Measurements from ENCODE around the gene MAB21L4.

Gene MAB21L4

DNA sequence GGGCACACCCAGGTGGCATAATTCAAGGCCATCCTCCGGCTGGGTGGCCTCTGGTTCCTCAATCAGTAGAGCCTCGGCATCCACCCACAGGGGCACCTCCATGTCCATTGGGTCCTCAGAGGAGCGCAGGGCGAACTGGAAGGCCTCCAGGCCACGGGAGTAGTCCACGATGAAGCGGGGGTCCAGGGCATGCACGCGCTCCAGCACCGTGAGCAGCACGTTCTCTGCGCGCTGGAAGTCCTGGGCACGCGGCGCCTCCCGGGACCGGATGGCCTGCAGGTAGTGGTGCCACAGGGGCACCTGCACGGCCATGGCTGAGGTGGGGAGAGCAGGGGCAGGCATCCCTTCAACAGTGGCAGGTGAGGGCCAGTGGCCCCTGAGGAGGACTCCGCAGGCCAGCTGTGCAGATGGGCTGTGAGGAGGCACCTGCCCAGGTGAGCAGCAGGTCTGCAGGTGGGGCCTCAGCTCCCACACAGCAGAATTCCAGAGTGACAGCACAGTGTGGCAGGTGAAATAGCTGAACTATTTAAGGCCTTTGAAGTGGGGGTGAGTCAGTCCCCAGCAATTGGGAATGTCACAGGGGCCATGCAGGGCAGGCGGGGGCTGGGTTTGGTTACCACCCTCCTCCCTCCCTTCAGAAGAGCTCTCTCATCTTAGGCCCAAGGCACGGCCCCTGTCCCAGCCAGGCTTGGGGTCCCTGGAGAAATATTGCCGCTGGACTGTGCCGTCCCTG, at the start of gene MAB21L4:
MAB21L4 (minus strand) TSS at position 501 of the 733 bp plus-strand sequence; CDS start at position 342, 159 bp downstream.
- H3K4me1 ChIP-seq (ENCODE audit: control insufficient read depth, insufficient read depth, low read length), result peaks cover 19% of the 10 kb centered on the region
- no peak within 1 kb of the TSS for H3K9ac ChIP-seq (ENCODE audit: low read length)
- 0 out of 2 replicates have a peak, but pooled peaks cover 3% of the 10 kb centered on the region for H3K9me3 ChIP-seq (ENCODE audit: control insufficient read depth, insufficient read depth, low read depth, low read length)
- no peak within 1 kb of the TSS for H3K4me3 ChIP-seq (ENCODE audit: low read depth, low read length)
- H3K27ac ChIP-seq (ENCODE audit: low read depth, low read length), result no peak within 1 kb of the TSS
- no peaks in the 10 kb centered on the region; the same call in 1 of the 2 replicates for H3K27me3 ChIP-seq (ENCODE audit: control insufficient read depth, insufficient read depth, low read length)
- no peaks in the 10 kb centered on the region for H3K36me3 ChIP-seq (ENCODE audit: control insufficient read depth, insufficient read depth, low read length)

- H3K27ac ChIP-seq (ENCODE audit: low read depth, low read length), result no peak overlapping the region
- H3K36me3 ChIP-seq (ENCODE audit: control insufficient read depth, insufficient read depth, low read length), result no peaks in the 10 kb centered on the region
- H3K4me1 ChIP-seq (ENCODE audit: control insufficient read depth, insufficient read depth, low read length), result no peaks in the 10 kb centered on the region
- no peak overlapping the region for H3K9ac ChIP-seq (ENCODE audit: low read length)
- no peaks in the 10 kb centered on the region for H3K27me3 ChIP-seq (ENCODE audit: control insufficient read depth, insufficient read depth, low read length)
- peaks cover 16% of the 10 kb centered on the region for H3K9me3 ChIP-seq (ENCODE audit: control insufficient read depth, insufficient read depth, low read depth, low read length)
- H3K4me3 ChIP-seq (ENCODE audit: low read depth, low read length), result no peak overlapping the region
Observed at GRCh38 chr2:240936106-240936505, 40.1 kb upstream of the MAB21L4 start.

- no peak overlapping the region for H3K27ac ChIP-seq (ENCODE audit: low read depth, low read length)
Observed at GRCh38 chr2:240935103-240935876, 39.3 kb upstream of the MAB21L4 start.

GRCh38 chr2:240934701-240935102, 38.7 kb upstream of the MAB21L4 start:
- H3K27me3 ChIP-seq (ENCODE audit: control insufficient read depth, insufficient read depth, low read length), result no peaks in the 10 kb centered on the region
- H3K4me3 ChIP-seq (ENCODE audit: low read depth, low read length), result no peak overlapping the region
- H3K9ac ChIP-seq (ENCODE audit: low read length), result no peak overlapping the region
- no peaks in the 10 kb centered on the region for H3K36me3 ChIP-seq (ENCODE audit: control insufficient read depth, insufficient read depth, low read length)
- H3K4me1 ChIP-seq (ENCODE audit: control insufficient read depth, insufficient read depth, low read length), result no peaks in the 10 kb centered on the region
- H3K27ac ChIP-seq (ENCODE audit: low read depth, low read length), result no peak overlapping the region
- H3K9me3 ChIP-seq (ENCODE audit: control insufficient read depth, insufficient read depth, low read depth, low read length), result peaks cover 16% of the 10 kb centered on the region

More at GRCh38 chr2:240935103-240935876, 39.3 kb upstream of the MAB21L4 start:
- H3K27me3 ChIP-seq (ENCODE audit: control insufficient read depth, insufficient read depth, low read length), result no peaks in the 10 kb centered on the region
- peaks cover 16% of the 10 kb centered on the region for H3K9me3 ChIP-seq (ENCODE audit: control insufficient read depth, insufficient read depth, low read depth, low read length)
- no peaks in the 10 kb centered on the region for H3K4me1 ChIP-seq (ENCODE audit: control insufficient read depth, insufficient read depth, low read length)
- no peaks in the 10 kb centered on the region for H3K36me3 ChIP-seq (ENCODE audit: control insufficient read depth, insufficient read depth, low read length)
- no peak overlapping the region for H3K9ac ChIP-seq (ENCODE audit: low read length)
- no peak overlapping the region for H3K4me3 ChIP-seq (ENCODE audit: low read depth, low read length)

- Histone ChIP-seq H3K4me3 (ENCODE audit: low read depth, low read length) (no peak overlapping the region), H3K4me1 (ENCODE audit: control insufficient read depth, insufficient read depth, low read length) (no peaks in the 10 kb centered on the region), H3K9ac (ENCODE audit: low read length) (no peak overlapping the region), H3K27me3 (ENCODE audit: control insufficient read depth, insufficient read depth, low read length) (no peaks in the 10 kb centered on the region), H3K9me3 (ENCODE audit: control insufficient read depth, insufficient read depth, low read depth, low read length) (peaks cover 16% of the 10 kb centered on the region), H3K36me3 (ENCODE audit: control insufficient read depth, insufficient read depth, low read length) (no peaks in the 10 kb centered on the region), H3K27ac (ENCODE audit: low read depth, low read length) (no peak overlapping the region)
Observed at GRCh38 chr2:240933966-240934700, 38.2 kb upstream of the MAB21L4 start.

DNA sequence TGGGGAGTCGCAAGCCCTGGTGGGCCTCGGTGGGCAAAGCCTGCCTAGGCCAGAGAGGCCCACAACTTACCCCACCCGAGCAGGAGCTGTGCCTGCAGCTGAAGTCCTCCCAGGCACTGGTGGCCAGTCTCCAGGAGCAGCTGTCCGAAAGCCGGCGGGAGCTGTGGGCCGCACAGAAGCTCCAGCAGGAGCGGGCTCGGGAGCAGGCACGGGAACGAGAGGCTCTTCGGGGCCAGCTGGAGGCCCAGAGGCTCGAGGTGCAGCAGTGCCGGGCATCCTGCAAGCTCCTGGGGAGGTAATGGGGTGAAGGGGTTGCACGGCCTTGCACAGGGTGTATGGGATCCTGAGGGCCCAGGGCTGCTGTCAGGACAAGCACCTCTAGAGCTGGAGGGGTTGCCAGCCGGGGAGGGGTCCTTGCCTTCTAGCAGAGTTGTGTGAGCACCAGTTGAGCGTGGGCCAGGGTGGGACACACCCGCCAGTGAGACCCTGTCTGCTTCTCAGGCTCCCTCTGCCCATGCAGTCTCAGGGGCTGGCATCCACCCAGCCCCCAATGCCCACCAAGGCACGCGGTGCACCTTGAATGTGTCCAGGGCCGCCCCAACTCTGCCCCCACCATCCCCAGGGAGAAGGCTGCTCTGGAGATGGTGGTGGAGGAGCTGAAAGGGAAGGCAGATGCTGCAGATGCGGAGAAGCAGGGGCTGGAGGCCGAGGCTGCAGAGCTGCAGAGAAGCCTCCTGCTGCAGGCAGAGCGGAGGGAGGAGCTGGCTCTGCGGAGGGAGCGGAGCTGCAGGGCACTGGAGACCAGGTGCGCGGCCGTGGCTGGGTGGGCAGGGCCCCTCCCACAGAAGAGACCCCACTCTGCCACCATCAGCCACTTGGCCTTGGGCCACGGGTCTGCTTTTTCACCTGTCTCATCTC, 37.4 kb upstream of the MAB21L4 start:
- Histone ChIP-seq H3K27ac (ENCODE audit: low read depth, low read length) (no peak overlapping the region), H3K36me3 (ENCODE audit: control insufficient read depth, insufficient read depth, low read length) (no peaks in the 10 kb centered on the region), H3K9ac (ENCODE audit: low read length) (no peak overlapping the region), H3K27me3 (ENCODE audit: control insufficient read depth, insufficient read depth, low read length) (no peaks in the 10 kb centered on the region), H3K4me3 (ENCODE audit: low read depth, low read length) (no peak overlapping the region), H3K9me3 (ENCODE audit: control insufficient read depth, insufficient read depth, low read depth, low read length) (peaks cover 14% of the 10 kb centered on the region), H3K4me1 (ENCODE audit: control insufficient read depth, insufficient read depth, low read length) (no peaks in the 10 kb centered on the region)

DNA sequence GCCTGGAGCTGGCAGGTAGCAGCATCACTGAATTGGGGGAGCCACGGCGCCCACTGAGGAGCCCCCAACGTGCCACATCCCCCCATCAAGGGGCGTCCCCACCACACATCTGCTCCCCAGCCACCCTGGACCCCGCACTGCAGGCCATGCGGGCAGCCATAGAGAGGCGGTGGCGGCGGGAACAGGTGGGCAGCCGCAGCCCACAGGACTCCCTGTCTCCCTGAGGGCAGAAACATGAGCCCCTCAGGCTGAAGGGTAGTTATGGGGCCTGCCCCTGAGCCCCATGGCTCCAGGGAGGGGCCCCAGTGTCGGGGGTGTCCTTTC, 36.7 kb upstream of the MAB21L4 start:
- H3K36me3 ChIP-seq (ENCODE audit: control insufficient read depth, insufficient read depth, low read length), result no peaks in the 10 kb centered on the region
- peaks cover 14% of the 10 kb centered on the region for H3K9me3 ChIP-seq (ENCODE audit: control insufficient read depth, insufficient read depth, low read depth, low read length)
- H3K4me1 ChIP-seq (ENCODE audit: control insufficient read depth, insufficient read depth, low read length), result no peaks in the 10 kb centered on the region
- H3K27ac ChIP-seq (ENCODE audit: low read depth, low read length), result no peak overlapping the region
- H3K9ac ChIP-seq (ENCODE audit: low read length), result no peak overlapping the region
- no peak overlapping the region for H3K4me3 ChIP-seq (ENCODE audit: low read depth, low read length)
- H3K27me3 ChIP-seq (ENCODE audit: control insufficient read depth, insufficient read depth, low read length), result no peaks in the 10 kb centered on the region

DNA sequence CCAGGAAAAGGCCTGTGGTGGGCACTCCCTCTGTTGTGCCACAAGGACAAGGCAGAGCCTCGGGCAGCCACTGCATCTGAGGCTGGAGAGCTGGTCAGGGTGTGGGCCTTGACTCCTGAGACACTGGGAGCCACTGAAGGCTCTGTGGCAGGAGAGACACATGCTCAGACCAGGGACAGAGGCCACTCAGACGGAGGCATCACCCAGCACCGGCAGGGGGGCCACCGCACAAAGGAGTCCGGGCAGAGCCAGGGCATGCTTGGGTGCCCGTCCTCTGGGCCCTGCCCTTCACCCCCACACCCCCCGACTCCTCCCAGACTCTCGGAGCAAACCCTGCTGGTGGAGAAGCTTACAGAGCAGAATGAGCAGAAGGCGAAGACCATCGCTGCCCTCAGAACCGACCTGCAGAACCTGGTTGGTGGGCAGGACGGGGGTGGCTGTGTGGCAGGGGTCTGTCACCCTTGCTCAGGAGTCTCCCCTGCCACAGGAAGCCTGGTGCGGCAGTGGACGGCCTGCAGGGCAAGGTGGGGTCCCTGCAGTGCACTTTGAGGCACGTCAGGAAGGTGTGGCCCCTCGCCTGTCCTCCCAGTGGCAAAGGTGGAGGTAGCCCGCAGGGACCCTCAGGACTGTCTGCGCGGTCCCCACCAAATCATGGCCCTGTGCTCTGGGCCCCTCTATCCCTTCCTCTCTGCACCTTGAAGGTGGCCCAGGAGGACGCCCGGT, 36.2 kb upstream of the MAB21L4 start:
- Histone ChIP-seq H3K36me3 (ENCODE audit: control insufficient read depth, insufficient read depth, low read length) (no peaks in the 10 kb centered on the region), H3K27ac (ENCODE audit: low read depth, low read length) (no peak overlapping the region), H3K4me3 (ENCODE audit: low read depth, low read length) (no peak overlapping the region), H3K9ac (ENCODE audit: low read length) (no peak overlapping the region), H3K4me1 (ENCODE audit: control insufficient read depth, insufficient read depth, low read length) (no peaks in the 10 kb centered on the region), H3K9me3 (ENCODE audit: control insufficient read depth, insufficient read depth, low read depth, low read length) (peaks cover 13% of the 10 kb centered on the region), H3K27me3 (ENCODE audit: control insufficient read depth, insufficient read depth, low read length) (no peaks in the 10 kb centered on the region)

GRCh38 chr2:240931319-240931949, 35.5 kb upstream of the MAB21L4 start:
- Histone ChIP-seq H3K4me1 (ENCODE audit: control insufficient read depth, insufficient read depth, low read length) (no peaks in the 10 kb centered on the region), H3K9me3 (ENCODE audit: control insufficient read depth, insufficient read depth, low read depth, low read length) (peaks cover 6% of the 10 kb centered on the region), H3K9ac (ENCODE audit: low read length) (no peak overlapping the region), H3K27ac (ENCODE audit: low read depth, low read length) (no peak overlapping the region), H3K4me3 (ENCODE audit: low read depth, low read length) (no peak overlapping the region), H3K36me3 (ENCODE audit: control insufficient read depth, insufficient read depth, low read length) (no peaks in the 10 kb centered on the region), H3K27me3 (ENCODE audit: control insufficient read depth, insufficient read depth, low read length) (no peaks in the 10 kb centered on the region)

All from HUES6 (cell line).